Measurements from ENCODE around the gene FMO5. TPM values are rescaled to one million over a fixed set of nuclear protein-coding genes. Genes with fewer than 3 reads are reported as not detected.

The FMO5 gene, protein sequence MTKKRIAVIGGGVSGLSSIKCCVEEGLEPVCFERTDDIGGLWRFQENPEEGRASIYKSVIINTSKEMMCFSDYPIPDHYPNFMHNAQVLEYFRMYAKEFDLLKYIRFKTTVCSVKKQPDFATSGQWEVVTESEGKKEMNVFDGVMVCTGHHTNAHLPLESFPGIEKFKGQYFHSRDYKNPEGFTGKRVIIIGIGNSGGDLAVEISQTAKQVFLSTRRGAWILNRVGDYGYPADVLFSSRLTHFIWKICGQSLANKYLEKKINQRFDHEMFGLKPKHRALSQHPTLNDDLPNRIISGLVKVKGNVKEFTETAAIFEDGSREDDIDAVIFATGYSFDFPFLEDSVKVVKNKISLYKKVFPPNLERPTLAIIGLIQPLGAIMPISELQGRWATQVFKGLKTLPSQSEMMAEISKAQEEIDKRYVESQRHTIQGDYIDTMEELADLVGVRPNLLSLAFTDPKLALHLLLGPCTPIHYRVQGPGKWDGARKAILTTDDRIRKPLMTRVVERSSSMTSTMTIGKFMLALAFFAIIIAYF
- 0.28 and 0.82 TPM in 2 replicates for total RNA-seq (ENCODE audit: low replicate concordance)

DNA sequence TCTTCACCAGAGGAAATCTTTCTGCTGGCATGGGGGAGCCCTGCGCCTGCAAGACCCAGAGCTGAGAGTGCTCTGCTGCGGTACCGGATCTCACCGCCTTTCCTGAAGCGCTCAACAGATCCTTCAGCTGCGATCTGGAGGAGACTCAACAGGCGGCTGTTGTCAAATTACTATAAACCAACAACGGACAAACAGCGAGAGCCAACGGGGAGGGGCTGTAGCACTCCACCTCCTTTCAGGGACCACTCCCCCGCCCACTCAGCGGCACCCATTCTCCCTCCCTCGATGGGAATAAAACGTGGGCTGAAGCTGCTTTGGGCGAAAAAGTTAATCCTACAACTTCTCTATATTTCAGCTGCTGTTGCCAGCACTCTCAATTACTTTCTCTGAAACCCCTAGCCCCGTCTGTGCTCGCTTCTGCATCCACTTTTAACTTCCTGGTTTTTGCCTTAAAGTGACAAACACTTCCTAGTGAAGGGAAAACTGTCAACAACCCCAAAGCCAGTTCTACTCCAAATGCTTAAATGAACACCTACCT is at the start of gene FMO5:
FMO5 (minus strand) TSS at position 147 of the 538 bp plus-strand sequence. CDS start 310 bp downstream, outside the sequence.
- Histone ChIP-seq H2AFZ (replicated peaks) (peak within 1 kb of the TSS; percentile 92), H3F3A (ENCODE audit: low read depth) (peaks cover 17% of the 10 kb centered on the region), H3K4me3 (peak within 1 kb of the TSS; percentile 55), H3K9me3 (ENCODE audit: low read depth) (no peaks in the 10 kb centered on the region), H3K36me3 (no peaks in the 10 kb centered on the region), H3K27me3 (peaks cover 30% of the 10 kb centered on the region), H3K27ac (no peak within 1 kb of the TSS), H3K9ac (no peak within 1 kb of the TSS), H3K4me2 (peak within 1 kb of the TSS; percentile 92), H3K4me1 (no peaks in the 10 kb centered on the region), H4K20me1 (ENCODE audit: low read depth) (no peaks in the 10 kb centered on the region), H3K79me2 (ENCODE audit: low read depth) (no peaks in the 10 kb centered on the region)
- Mint-ChIP-seq H3K4me1 (peaks cover 12% of the 10 kb centered on the region), H3K36me3 (no peaks in the 10 kb centered on the region), H3K9me3 (no peaks in the 10 kb centered on the region), H3K27me3 (ENCODE audit: insufficient read depth, low read depth) (peaks cover 9% of the 10 kb centered on the region), H3K27ac (no peak within 1 kb of the TSS), H3K4me3 (peak within 1 kb of the TSS; percentile 84)
- DNase-seq (ENCODE audit: low spot score) = peak; percentile 76
- TF ChIP-seq, protein P1, sequence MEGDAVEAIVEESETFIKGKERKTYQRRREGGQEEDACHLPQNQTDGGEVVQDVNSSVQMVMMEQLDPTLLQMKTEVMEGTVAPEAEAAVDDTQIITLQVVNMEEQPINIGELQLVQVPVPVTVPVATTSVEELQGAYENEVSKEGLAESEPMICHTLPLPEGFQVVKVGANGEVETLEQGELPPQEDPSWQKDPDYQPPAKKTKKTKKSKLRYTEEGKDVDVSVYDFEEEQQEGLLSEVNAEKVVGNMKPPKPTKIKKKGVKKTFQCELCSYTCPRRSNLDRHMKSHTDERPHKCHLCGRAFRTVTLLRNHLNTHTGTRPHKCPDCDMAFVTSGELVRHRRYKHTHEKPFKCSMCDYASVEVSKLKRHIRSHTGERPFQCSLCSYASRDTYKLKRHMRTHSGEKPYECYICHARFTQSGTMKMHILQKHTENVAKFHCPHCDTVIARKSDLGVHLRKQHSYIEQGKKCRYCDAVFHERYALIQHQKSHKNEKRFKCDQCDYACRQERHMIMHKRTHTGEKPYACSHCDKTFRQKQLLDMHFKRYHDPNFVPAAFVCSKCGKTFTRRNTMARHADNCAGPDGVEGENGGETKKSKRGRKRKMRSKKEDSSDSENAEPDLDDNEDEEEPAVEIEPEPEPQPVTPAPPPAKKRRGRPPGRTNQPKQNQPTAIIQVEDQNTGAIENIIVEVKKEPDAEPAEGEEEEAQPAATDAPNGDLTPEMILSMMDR (IDR thresholded peaks at IDR 0.05) = no peak
- no peak for TF ChIP-seq EZH2 (IDR thresholded peaks at IDR 0.05)
- no peak for TF ChIP-seq EZH2phosphoT487 (IDR thresholded peaks at IDR 0.05)

DNA sequence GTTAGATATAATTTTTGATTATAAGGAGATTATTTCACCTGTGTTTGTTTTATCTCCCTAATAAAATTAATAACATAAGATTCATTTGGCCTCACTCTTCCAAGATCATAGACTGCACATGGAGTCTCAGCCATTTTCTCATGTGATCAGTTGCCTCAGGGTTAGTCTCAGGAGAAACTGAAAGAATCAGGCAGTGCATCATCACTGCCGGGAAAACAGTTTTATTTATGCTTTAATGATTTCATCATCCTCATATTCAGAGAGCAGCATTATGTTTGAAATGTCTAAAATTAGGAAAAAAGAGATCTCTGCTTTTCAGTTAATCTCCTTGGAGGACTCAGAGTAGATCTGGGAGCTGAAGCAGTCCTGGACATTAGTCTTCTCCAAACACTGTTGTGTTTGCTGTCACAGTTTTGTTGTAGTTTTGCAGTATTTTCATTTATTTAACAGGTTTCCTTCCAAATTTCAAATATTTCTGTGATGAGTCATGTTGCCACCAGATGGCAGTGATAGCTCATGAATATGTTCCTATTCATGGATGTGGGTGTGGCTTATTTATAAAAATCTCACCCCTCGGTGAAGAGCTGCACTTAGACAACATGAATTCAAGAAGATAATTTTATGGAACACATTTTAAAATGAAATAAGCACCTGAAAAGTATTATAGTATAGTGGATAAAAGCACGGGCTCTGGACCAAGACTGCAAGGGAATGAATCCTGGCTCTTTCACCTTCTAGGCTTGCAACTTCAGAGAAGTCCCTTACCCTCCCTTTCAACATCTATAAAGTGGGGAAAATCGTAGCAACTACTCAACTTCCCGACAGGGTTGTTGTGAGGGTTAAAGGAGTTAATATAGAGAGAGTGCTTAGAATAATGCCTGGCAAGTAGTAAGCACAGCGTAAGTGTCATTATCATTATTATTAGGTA is 48.5 kb upstream of the FMO5 start:
- H3K27ac Mint-ChIP-seq = no peak overlapping the region
- H3K27me3 Mint-ChIP-seq (ENCODE audit: insufficient read depth, low read depth) = no peaks in the 10 kb centered on the region
- Histone ChIP-seq H4K20me1 (ENCODE audit: low read depth) (no peaks in the 10 kb centered on the region), H3K4me3 (no peak overlapping the region), H3F3A (ENCODE audit: low read depth) (no peaks in the 10 kb centered on the region), H3K9ac (no peak overlapping the region), H3K4me1 (no peaks in the 10 kb centered on the region), H2AFZ (replicated peaks) (no peak overlapping the region), H3K36me3 (peaks cover 19% of the 10 kb centered on the region), H3K27me3 (no peaks in the 10 kb centered on the region), H3K79me2 (ENCODE audit: low read depth) (no peaks in the 10 kb centered on the region), H3K4me2 (no peak overlapping the region), H3K9me3 (ENCODE audit: low read depth) (no peaks in the 10 kb centered on the region), H3K27ac (no peak overlapping the region)
- H3K9me3 Mint-ChIP-seq = no peaks in the 10 kb centered on the region
- no peak for TF ChIP-seq EZH2phosphoT487 (IDR thresholded peaks at IDR 0.05)
- TF ChIP-seq EZH2 (IDR thresholded peaks at IDR 0.05) = no peak
- TF ChIP-seq, protein P1 (IDR thresholded peaks at IDR 0.05) = peak; percentile 80
- peaks cover 31% of the 10 kb centered on the region for H3K36me3 Mint-ChIP-seq
- H3K4me1 Mint-ChIP-seq = no peaks in the 10 kb centered on the region
- no peak overlapping the region for H3K4me3 Mint-ChIP-seq
- peak; percentile 68 for DNase-seq (ENCODE audit: low spot score)

DNA sequence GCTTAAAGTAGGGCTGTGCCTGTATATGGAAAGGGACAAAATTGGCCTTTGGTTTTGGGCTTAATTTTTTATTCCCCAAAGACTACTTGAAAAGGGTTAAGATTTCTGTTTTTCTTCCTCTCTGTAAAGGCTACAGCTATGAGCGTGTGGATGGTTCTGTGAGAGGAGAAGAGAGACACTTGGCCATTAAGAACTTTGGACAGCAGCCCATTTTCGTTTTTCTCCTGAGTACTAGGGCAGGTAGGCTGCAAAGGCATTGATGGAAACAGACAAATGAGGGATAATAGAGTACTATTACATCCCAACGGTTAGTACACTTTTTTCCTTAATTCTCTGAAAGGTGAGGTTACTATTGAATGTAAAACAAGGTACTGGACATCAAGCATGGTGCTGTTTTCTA is 46.9 kb upstream of the FMO5 start:
- DNase-seq (ENCODE audit: low spot score) = no peak
- no peaks in the 10 kb centered on the region for H4K20me1 ChIP-seq (ENCODE audit: low read depth)
- TF ChIP-seq, protein P1 (IDR thresholded peaks at IDR 0.05) = no peak
- H3F3A ChIP-seq (ENCODE audit: low read depth) = no peaks in the 10 kb centered on the region
- Mint-ChIP-seq H3K27me3 (ENCODE audit: insufficient read depth, low read depth) (no peaks in the 10 kb centered on the region), H3K9me3 (no peaks in the 10 kb centered on the region), H3K27ac (no peak overlapping the region), H3K36me3 (peaks cover 38% of the 10 kb centered on the region), H3K4me3 (no peak overlapping the region), H3K4me1 (no peaks in the 10 kb centered on the region)
- H3K36me3 ChIP-seq = peaks cover 12% of the 10 kb centered on the region
- H3K4me2 ChIP-seq = no peak overlapping the region
- H3K79me2 ChIP-seq (ENCODE audit: low read depth) = no peaks in the 10 kb centered on the region
- no peak overlapping the region for H3K9ac ChIP-seq
- no peak overlapping the region for H2AFZ ChIP-seq (replicated peaks)
- H3K4me1 ChIP-seq = no peaks in the 10 kb centered on the region
- H3K27ac ChIP-seq = no peak overlapping the region
- H3K9me3 ChIP-seq (ENCODE audit: low read depth) = no peaks in the 10 kb centered on the region
- no peaks in the 10 kb centered on the region for H3K27me3 ChIP-seq
- no peak overlapping the region for H3K4me3 ChIP-seq

Data from neural progenitor cell (in vitro differentiated cells).